Neuronal stem cell (in vitro differentiated cells): Measurements from ENCODE around the gene BACE2.
"Not testable (repeated sequence)": the region's sequence is repeated elsewhere in the genome, so short reads cannot be mapped to it uniquely, and the experiment has no call there.

Source experiments
- DNase-seq: peaks from one replicate; pipeline ENCODE4 v3.0.0-alpha.2; 2013; ENCODE audit warnings: low spot score
- H2AFZ ChIP-seq: one replicate; pipeline ENCODE4 v1.6.1; 2013; ENCODE audit warnings: mild to moderate bottlenecking, low read length, inconsistent platforms
- H2AK5ac ChIP-seq: 2 replicates; pipeline ENCODE4 v1.6.1; 2013; ENCODE audit warnings: low read depth, mild to moderate bottlenecking, inconsistent platforms, low read length, moderate library complexity, mixed read lengths
- H2BK120ac ChIP-seq: 2 replicates; pipeline ENCODE4 v1.6.1; 2013; ENCODE audit warnings: low read depth, mild to moderate bottlenecking, inconsistent platforms, low read length, moderate library complexity, mixed read lengths
- H2BK12ac ChIP-seq: one replicate; pipeline ENCODE4 v1.6.1; 2013; ENCODE audit warnings: low read length, inconsistent platforms
- H2BK15ac ChIP-seq: 2 replicates; pipeline ENCODE4 v1.6.1; 2013; ENCODE audit warnings: mild to moderate bottlenecking, low read length, inconsistent platforms, mixed read lengths
- H2BK5ac ChIP-seq: one replicate; pipeline ENCODE4 v1.6.1; 2013; ENCODE audit warnings: inconsistent platforms, mild to moderate bottlenecking, low read length, moderate library complexity
- H3K14ac ChIP-seq: one replicate; pipeline ENCODE4 v1.6.1; 2013; ENCODE audit warnings: low read length, inconsistent platforms
- H3K18ac ChIP-seq: 2 replicates; pipeline ENCODE4 v1.6.1; 2013; ENCODE audit warnings: low read length, inconsistent platforms
- H3K23ac ChIP-seq: 2 replicates; pipeline ENCODE4 v1.6.1; 2013; ENCODE audit warnings: low read depth, mild to moderate bottlenecking, mixed read lengths, low read length, inconsistent platforms; ENCODE audit not compliant: poor library complexity
- H3K27ac ChIP-seq: replicated peaks from 3 replicates; pipeline ENCODE4 v1.5.1; 2013; ENCODE audit warnings: low read length, inconsistent platforms
- H3K27me3 ChIP-seq, 3 experiments: 2 replicates each; pipeline ENCODE4 v1.6.1; 2013; ENCODE audit warnings: low read length in 3 of 3, mild to moderate bottlenecking in 2 of 3, inconsistent platforms in 1 of 3, low read depth in 1 of 3, mixed read lengths in 1 of 3, moderate library complexity in 1 of 3; ENCODE audit not compliant: control insufficient read depth in 3 of 3, insufficient read depth in 3 of 3
- H3K36me3 ChIP-seq, 2 donors: replicated peaks in 1 of 2; 2 replicates each; pipeline ENCODE4 v1.6.1; 2013; ENCODE audit warnings: low read length in 2 of 2; ENCODE audit not compliant: control insufficient read depth in 2 of 2, insufficient read depth in 2 of 2
- H3K4ac ChIP-seq: 2 replicates; pipeline ENCODE4 v1.6.1; 2013; ENCODE audit warnings: inconsistent platforms, mild to moderate bottlenecking, low read length, moderate library complexity
- H3K4me1 ChIP-seq, 2 donors: 1 replicate in 1 of 2; 2 replicates in 1 of 2; pipeline ENCODE4 v1.6.1; 2013; ENCODE audit warnings: low read length in 2 of 2, low read depth in 1 of 2; ENCODE audit not compliant: control insufficient read depth in 2 of 2, insufficient read depth in 1 of 2
- H3K4me2 ChIP-seq: one replicate; pipeline ENCODE4 v1.6.1; 2013; ENCODE audit warnings: mild to moderate bottlenecking, low read length, inconsistent platforms; ENCODE audit not compliant: insufficient read depth, poor library complexity, severe bottlenecking
- H3K4me3 ChIP-seq, 2 donors: 2 replicates each; pipeline ENCODE4 v1.5.1; 2013; ENCODE audit warnings: low read length in 2 of 2, mild to moderate bottlenecking in 2 of 2, inconsistent platforms in 1 of 2, moderate library complexity in 1 of 2
- H3K79me1 ChIP-seq: one replicate; pipeline ENCODE4 v1.6.1; 2013; ENCODE audit warnings: low read depth, mild to moderate bottlenecking, inconsistent platforms, low read length, moderate library complexity
- H3K9ac ChIP-seq: one replicate; pipeline ENCODE4 v1.6.1; 2013; ENCODE audit warnings: mild to moderate bottlenecking, low read depth, low read length, inconsistent platforms; ENCODE audit not compliant: poor library complexity
- H3K9me3 ChIP-seq, 2 donors: replicated peaks in 1 of 2; 2 replicates each; pipeline versions ENCODE3 to v1.6.1; 2013; ENCODE audit warnings: low read length in 2 of 2, mild to moderate bottlenecking in 2 of 2, inconsistent platforms in 1 of 2, low read depth in 1 of 2, mixed read lengths in 1 of 2, moderate library complexity in 1 of 2; ENCODE audit not compliant: control insufficient read depth in 2 of 2, insufficient read depth in 1 of 2
- H4K8ac ChIP-seq: one replicate; pipeline ENCODE4 v1.6.1; 2013; ENCODE audit warnings: low read depth, mild to moderate bottlenecking, inconsistent platforms, low read length, moderate library complexity
- H4K91ac ChIP-seq: one replicate; pipeline ENCODE4 v1.6.1; 2013; ENCODE audit warnings: low read length, low read depth, mild to moderate bottlenecking, inconsistent platforms; ENCODE audit not compliant: poor library complexity
- WGBS, 2 donors: extraction: QIAGEN DNeasy Blood & Tissue Kit; methylation state at CpG; one replicate each; pipeline ENCODE4 v1.1.7; 2013; ENCODE audit warnings: missing lambda C conversion rate in 2 of 2, mixed read lengths in 1 of 2; ENCODE audit not compliant: insufficient read length in 2 of 2, insufficient replicate concordance in 1 of 2; ENCODE audit errors: extremely low coverage in 2 of 2; 5-methylcytosine and 5-hydroxymethylcytosine counted together

Gene BACE2

DNA sequence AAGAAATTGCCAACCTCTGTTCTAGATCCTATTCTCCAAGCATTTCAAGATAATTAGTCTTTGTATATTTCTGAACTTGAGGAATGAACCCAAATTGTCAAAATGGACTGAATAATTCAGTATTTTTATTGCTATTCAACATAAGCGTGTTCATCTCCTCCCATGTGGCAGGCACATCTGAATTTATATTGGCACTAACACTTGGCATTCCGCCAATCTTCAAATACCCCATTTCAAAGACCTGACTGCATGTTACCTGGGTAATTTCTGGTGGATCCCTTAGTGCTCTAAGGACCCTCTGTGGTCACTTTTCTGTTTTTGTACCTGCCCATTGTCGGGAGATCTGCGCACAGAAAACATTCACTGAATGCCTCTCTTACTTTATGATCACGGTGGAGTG is 66.6 kb downstream of the BACE2 start:
- H3K79me1 ChIP-seq, result no peaks in the 10 kb centered on the region
- H2AFZ ChIP-seq, result no peak overlapping the region
- no peak overlapping the region for H2BK5ac ChIP-seq
- no peak for DNase-seq
- no peaks in the 10 kb centered on the region for H3K36me3 ChIP-seq
- no peak overlapping the region for H2BK12ac ChIP-seq
- no peak overlapping the region for H4K91ac ChIP-seq
- H3K9me3 ChIP-seq, result no peaks in the 10 kb centered on the region
- H2BK120ac ChIP-seq, result no peak overlapping the region
- no peak overlapping the region for H3K14ac ChIP-seq
- H2AK5ac ChIP-seq, result no peak overlapping the region
- no peak overlapping the region for H3K27ac ChIP-seq
- no peak overlapping the region for H3K4me2 ChIP-seq
- H2BK15ac ChIP-seq, result no peak overlapping the region
- H3K18ac ChIP-seq, result no peak overlapping the region
- no peak overlapping the region for H4K8ac ChIP-seq
- H3K4me1 ChIP-seq, result no peaks in the 10 kb centered on the region
- no peak overlapping the region for H3K4me3 ChIP-seq
- WGBS, 2 donors, result no CpG with 5 or more reads among the region's 5 CpGs
- no peak overlapping the region for H3K4ac ChIP-seq
- H3K23ac ChIP-seq, result no peak overlapping the region
- no peak overlapping the region for H3K9ac ChIP-seq
- H3K27me3 ChIP-seq, result no peaks in the 10 kb centered on the region

DNA sequence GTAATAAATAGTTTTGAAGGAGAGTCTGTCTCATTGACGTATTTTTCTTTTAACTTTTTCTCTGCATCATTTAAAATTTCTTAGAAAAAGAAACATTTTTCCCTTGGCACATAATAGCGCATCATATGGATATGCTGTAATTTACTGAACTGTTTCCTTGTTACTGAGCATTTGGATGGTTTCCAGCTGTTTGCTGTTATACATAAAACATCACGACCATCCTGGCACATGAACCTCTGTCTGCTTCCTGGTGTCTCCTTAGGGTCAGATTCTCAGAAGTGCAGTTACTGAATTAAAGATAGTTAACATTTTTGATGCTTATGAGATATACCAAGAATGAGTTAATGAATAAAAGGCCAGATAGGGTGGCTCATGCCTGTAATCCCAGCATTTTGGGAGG is 67.2 kb downstream of the BACE2 start:
- H2AFZ ChIP-seq, result no peak overlapping the region
- no peak overlapping the region for H2BK12ac ChIP-seq
- no peaks in the 10 kb centered on the region for H3K9me3 ChIP-seq
- H2BK15ac ChIP-seq, result no peak overlapping the region
- no peak overlapping the region for H2BK120ac ChIP-seq
- H3K23ac ChIP-seq, result no peak overlapping the region
- H3K79me1 ChIP-seq, result no peaks in the 10 kb centered on the region
- no peak overlapping the region for H4K8ac ChIP-seq
- no peak overlapping the region for H3K4ac ChIP-seq
- no peak overlapping the region for H3K4me2 ChIP-seq
- no peak overlapping the region for H3K9ac ChIP-seq
- H3K36me3 ChIP-seq, result no peaks in the 10 kb centered on the region
- no peak overlapping the region for H3K4me3 ChIP-seq
- H4K91ac ChIP-seq, result no peak overlapping the region
- H3K27me3 ChIP-seq, result no peaks in the 10 kb centered on the region
- no peak for DNase-seq
- WGBS, 2 donors, result no CpG with 5 or more reads among the region's 3 CpGs
- H2AK5ac ChIP-seq, result no peak overlapping the region
- H3K4me1 ChIP-seq, result no peaks in the 10 kb centered on the region
- H3K18ac ChIP-seq, result no peak overlapping the region
- no peak overlapping the region for H3K27ac ChIP-seq
- H3K14ac ChIP-seq, result no peak overlapping the region
- no peak overlapping the region for H2BK5ac ChIP-seq

DNA sequence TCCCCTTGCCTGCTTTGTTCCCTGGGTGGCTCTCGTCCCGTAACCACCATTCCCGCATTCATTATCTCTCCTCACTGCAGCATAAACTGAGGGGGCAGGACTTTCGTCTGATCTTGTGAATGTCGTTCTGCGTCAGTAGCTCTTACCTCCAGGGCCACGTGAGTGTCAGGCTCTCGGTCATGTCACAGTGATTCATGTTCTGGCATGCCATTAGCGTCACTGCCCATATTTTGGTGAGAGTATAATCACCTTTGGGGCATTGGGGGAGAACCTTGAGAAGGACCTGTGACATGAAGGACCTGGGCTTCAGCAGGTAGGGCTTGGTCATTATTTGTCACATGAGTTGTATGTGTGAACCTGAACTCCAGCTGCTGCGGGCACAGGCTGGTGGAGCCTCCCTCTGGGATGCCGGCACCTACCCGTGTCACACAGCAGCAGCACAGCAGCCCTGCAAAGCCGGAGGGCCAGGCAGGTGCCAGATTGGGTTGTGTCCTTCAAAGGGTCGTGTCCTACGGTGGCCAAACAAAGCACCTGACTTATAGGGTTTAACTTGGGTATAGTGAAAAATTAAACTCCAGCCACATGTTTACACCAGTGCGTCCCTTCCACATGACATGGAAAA is 68.5 kb downstream of the BACE2 start:
- Histone ChIP-seq H3K23ac (no peak overlapping the region), H4K8ac (no peak overlapping the region), H3K9me3 (no peaks in the 10 kb centered on the region), H4K91ac (no peak overlapping the region), H3K4me3 (no peak overlapping the region), H3K4me2 (no peak overlapping the region), H3K18ac (no peak overlapping the region), H3K14ac (no peak overlapping the region), H2BK5ac (no peak overlapping the region), H3K4me1 (no peaks in the 10 kb centered on the region), H3K27ac (no peak overlapping the region), H3K79me1 (no peaks in the 10 kb centered on the region), H2BK15ac (no peak overlapping the region), H2AK5ac (no peak overlapping the region), H3K27me3 (no peaks in the 10 kb centered on the region), H3K9ac (no peak overlapping the region), H2AFZ (no peak overlapping the region), H3K36me3 (no peaks in the 10 kb centered on the region), H3K4ac (no peak overlapping the region), H2BK12ac (no peak overlapping the region), H2BK120ac (no peak overlapping the region)
- no peak for DNase-seq
- WGBS, 2 donors, result no CpG with 5 or more reads among the region's 16 CpGs

DNA sequence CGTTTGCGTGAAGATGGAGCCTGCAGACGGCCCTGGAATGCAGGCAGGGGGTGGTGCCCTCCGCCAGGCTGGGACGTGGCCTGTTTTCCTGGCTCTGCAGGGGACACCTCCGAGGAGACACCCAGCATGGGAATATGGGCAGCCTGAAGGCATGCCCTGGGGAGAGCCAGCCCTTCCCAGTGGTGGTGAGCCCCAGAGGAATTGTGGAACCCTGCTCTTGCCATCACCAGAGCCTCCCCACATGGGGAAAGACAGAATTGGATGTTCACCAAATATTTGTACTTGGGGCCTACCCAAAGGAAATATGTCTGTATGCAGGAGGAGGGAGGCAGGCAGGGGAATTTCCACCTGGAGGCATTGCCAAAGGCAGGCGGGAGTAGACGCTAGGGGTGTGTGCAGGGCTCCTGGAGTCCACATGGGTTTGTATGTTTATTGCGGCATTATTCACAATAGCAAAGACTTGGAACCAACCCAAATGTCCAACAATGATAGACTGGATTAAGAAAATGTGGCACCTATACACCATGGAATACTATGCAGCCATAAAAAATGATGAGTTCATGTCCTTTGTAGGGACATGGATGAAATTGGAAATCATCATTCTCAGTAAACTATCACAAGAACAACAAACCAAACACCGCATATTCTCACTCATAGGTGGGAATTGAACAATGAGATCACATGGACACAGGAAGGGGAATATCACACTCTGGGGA is 70.3 kb downstream of the BACE2 start:
- H2BK15ac ChIP-seq, H2BK5ac ChIP-seq, H3K9me3 ChIP-seq, H3K27me3 ChIP-seq, H3K27ac ChIP-seq, H2BK12ac ChIP-seq, H2BK120ac ChIP-seq, H3K4me2 ChIP-seq, H3K4ac ChIP-seq, H3K18ac ChIP-seq, H3K4me1 ChIP-seq, H3K36me3 ChIP-seq, H2AK5ac ChIP-seq, H4K8ac ChIP-seq, H3K9ac ChIP-seq, H2AFZ ChIP-seq, H3K14ac ChIP-seq, H3K79me1 ChIP-seq, H3K23ac ChIP-seq, H4K91ac ChIP-seq, DNase-seq: not testable (repeated sequence)
- no CpG with 5 or more reads among the region's 10 CpGs for WGBS, 2 donors
- H3K4me3 ChIP-seq, result peak overlapping the region in 1 of 2 donors; percentile 59
